K562 (cell line): ENCODE measurements around the gene ULK1. TPM values are rescaled to one million over a fixed set of nuclear protein-coding genes. Genes with fewer than 3 reads are reported as not detected.

Experiments
- ATAC-seq: fragments of 200-7000 bp; cut with Tn5 transposase; 3 replicates; pipeline ENCODE4 v1.9.1; 2020; ENCODE audit warnings: moderate library complexity
- BruUV-seq: library from RNA; stranded (reverse); fragments of 400-500 nt; replicated peaks from 2 replicates; lab custom pipeline; 2021; lab: Mats Ljungman, UMichigan
- CTCF ChIA-PET: fragments of 300-600 bp; formaldehyde crosslinking; extraction: SDS; loops from one replicate; lab custom pipeline; 2021; ENCODE audit warnings: low intra/inter-chr PET ratio; lab: Yijun Ruan, JAX
- POLR2A ChIA-PET: fragments of 300-600, 350-650 bp; sonication (Branson Sonifier 250); formaldehyde crosslinking; extraction: SDS; loops from one replicate; lab custom pipeline; 2021; ENCODE audit warnings: antibody characterized with exemption, inconsistent platforms; lab: Yijun Ruan, JAX
- DNase-seq, 4 experiments: peaks; one replicate each; pipeline versions ENCODE4 v3.0.0 to v3.0.0-alpha.2; 2011 to 2018; ENCODE audit warnings: low spot score in 3 of 4, mixed read lengths in 3 of 4; ENCODE audit errors: extremely low read depth in 1 of 4
- FAIRE-seq: peaks from 2 replicates; lab custom pipeline; 2011; peaks lifted over from hg19 to GRCh38; lab: Jason Lieb, UNC
- H2AFZ ChIP-seq: 2 replicates; pipeline ENCODE4 v1.6.0; 2011; ENCODE audit warnings: low read depth, low read length, control low read depth, inconsistent platforms
- H3K27ac ChIP-seq: fragments of 200-600 bp; 3 replicates; pipeline ENCODE4 v1.8.0; 2011; ENCODE audit warnings: low read depth, mild to moderate bottlenecking, control low read depth, inconsistent platforms, low read length, moderate library complexity, mixed read lengths; ENCODE audit errors: extremely low read depth
- H3K27me3 ChIP-seq, 2 experiments: fragments of 300-600 bp in 1 of 2; 2 replicates in 1 of 2; 3 replicates in 1 of 2; pipeline versions ENCODE4 v1.6.0 to v1.8.0; 2011; ENCODE audit warnings: inconsistent platforms in 2 of 2, low read length in 2 of 2, mild to moderate bottlenecking in 1 of 2, mixed read lengths in 1 of 2, moderate library complexity in 1 of 2; ENCODE audit not compliant: control insufficient read depth in 2 of 2, insufficient read depth in 2 of 2
- H3K36me3 ChIP-seq: fragments of 300-600 bp; 3 replicates; pipeline ENCODE4 v1.8.0; 2011; ENCODE audit warnings: mild to moderate bottlenecking, low read length, inconsistent platforms; ENCODE audit not compliant: control insufficient read depth, insufficient read depth
- H3K4me1 ChIP-seq, 2 experiments: fragments of 200-600 bp in 1 of 2; replicated peaks in 1 of 2; 2 replicates in 1 of 2; 3 replicates in 1 of 2; pipeline versions ENCODE4 v1.5.1 to v1.8.0; 2011; ENCODE audit warnings: inconsistent platforms in 2 of 2, low read length in 2 of 2, mild to moderate bottlenecking in 1 of 2, mixed read lengths in 1 of 2, moderate library complexity in 1 of 2; ENCODE audit not compliant: control insufficient read depth in 2 of 2, insufficient read depth in 2 of 2
- H3K4me2 ChIP-seq: 2 replicates; pipeline ENCODE4 v1.6.1; 2011; ENCODE audit warnings: low read length, control low read depth, inconsistent platforms, mixed read lengths; ENCODE audit not compliant: insufficient read depth
- H3K4me3 ChIP-seq: fragments of 200-600 bp; sonication (generic), shearing (Covaris generic); 2 replicates; pipeline ENCODE4 v1.5.1; 2016; ENCODE audit warnings: control low read depth, inconsistent platforms
- H3K79me2 ChIP-seq: fragments of 200-600 bp; 3 replicates; pipeline ENCODE4 v1.8.0; 2011; ENCODE audit warnings: low read length, inconsistent platforms; ENCODE audit not compliant: control insufficient read depth, insufficient read depth
- H3K9ac ChIP-seq, 2 experiments: 2 replicates each; pipeline versions ENCODE4 v1.6.0 to v1.6.1; 2011; ENCODE audit warnings: low read depth in 2 of 2, low read length in 2 of 2, control low read depth in 1 of 2, inconsistent platforms in 1 of 2, mild to moderate bottlenecking in 1 of 2, mixed read lengths in 1 of 2; ENCODE audit not compliant: insufficient read depth in 1 of 2
- H3K9me1 ChIP-seq: one replicate; pipeline ENCODE4 v1.6.0; 2011; ENCODE audit warnings: inconsistent platforms, mild to moderate bottlenecking, low read length, moderate library complexity; ENCODE audit not compliant: control insufficient read depth, insufficient read depth
- H3K9me3 ChIP-seq: replicated peaks from 2 replicates; pipeline ENCODE4 v1.5.1; 2011; ENCODE audit warnings: low read depth, low read length, inconsistent platforms; ENCODE audit not compliant: control insufficient read depth, insufficient read depth
- H4K20me1 ChIP-seq: replicated peaks from 2 replicates; pipeline ENCODE4 v1.6.1; 2011; ENCODE audit warnings: low read length, inconsistent platforms, mixed read lengths; ENCODE audit not compliant: control insufficient read depth, insufficient read depth
- FOS ChIP-seq: IDR thresholded peaks from 3 replicates; pipeline ENCODE4 v1.6.1; 2011; ENCODE audit not compliant: insufficient read length; ENCODE audit errors: extremely low read depth
- KLF6 ChIP-seq: fragments of 250-450 bp; sonication (Bioruptor Pico); IDR thresholded peaks from 2 replicates; pipeline ENCODE4 v1.4.0; 2020; ENCODE audit warnings: mild to moderate bottlenecking, moderate library complexity, borderline replicate concordance
- RBFOX2 ChIP-seq: fragments of 200-400 bp; formaldehyde crosslinking; IDR thresholded peaks from 2 replicates; pipeline ENCODE4 v1.6.1; 2017; ENCODE audit warnings: low read depth, mild to moderate bottlenecking, low read length, moderate library complexity
- SMARCC2 ChIP-seq: fragments of 450-650 bp; IDR thresholded peaks from 2 replicates; pipeline ENCODE4 v1.6.1; 2017; ENCODE audit warnings: antibody characterized with exemption, moderate library complexity, mild to moderate bottlenecking, low read depth
- ZNF134 ChIP-seq: fragments of 250-450 bp; sonication (Bioruptor Pico); conservative IDR thresholded peaks from 2 replicates; pipeline ENCODE4 v1.4.0; 2020
- WGBS: fragments of 100-300 bp; shearing (Covaris generic); methylation state at CpG from one replicate; pipeline ENCODE4 v1.1.6; 2016; ENCODE audit warnings: low coverage, mixed read lengths; ENCODE audit not compliant: insufficient coverage; ENCODE audit errors: missing lambda C conversion rate; 5-methylcytosine and 5-hydroxymethylcytosine counted together
- in situ Hi-C: fragments of 300-500 bp; cut with MboI; formaldehyde crosslinking; loops from 4 replicates; pipeline ENCODE4 v1.15.0; 2018; ENCODE audit warnings: inconsistent platforms, mixed read lengths
- intact Hi-C: fragments of 100-400 bp; cut with micrococcal nuclease; formaldehyde crosslinking; loops from 2 replicates; pipeline ENCODE4 v1.14.2; 2022
- polyA plus RNA-seq, 8 experiments: library from polyadenylated mRNA; depleted of rRNA in 4 of 8; stranded (reverse) in 5 of 8; unstranded in 3 of 8; fragments of >200 nt; fragmentation: Nextera tagmentation in 2 of 8; fragmentation: Illumina TruSeq in 1 of 8; extraction: Ambion mirVana in 2 of 8; extraction: Trizol in 1 of 8; gene quantifications; 2 replicates each; pipeline versions ENCODE4 v1.2.1 to v1.2.3, GENCODE V29; 2011 to 2014; ENCODE audit warnings: inconsistent platforms in 1 of 8, missing spikeins in 1 of 8
- total RNA-seq, 7 experiments: library from RNA; depleted of rRNA in 6 of 7; stranded (reverse); fragments of >200 nt in 6 of 7; fragmentation: Illumina TruSeq in 2 of 7; extraction: Trizol in 2 of 7; gene quantifications; 2 replicates each; pipeline versions ENCODE4 v1.2.1 to v1.2.3, GENCODE V29; 2011 to 2021; ENCODE audit warnings: low replicate concordance in 1 of 7
- TF ChIP-seq, protein P1 (sequence below), 2 experiments: IDR thresholded peaks; 2 replicates each; pipeline ENCODE4 v1.6.1; 2012; ENCODE audit warnings: improper control_type of control experiment in 2 of 2, low read depth in 2 of 2, low read length in 2 of 2, borderline replicate concordance in 1 of 2
- TF ChIP-seq, protein P2 (sequence below): sonication (generic); formaldehyde crosslinking; IDR thresholded peaks from 2 replicates; pipeline ENCODE4 v1.8.1; 2023; ENCODE audit warnings: mild to moderate bottlenecking, missing genetic modification reagents
- TF ChIP-seq, protein P3 (sequence below): fragments of 450-650 bp; conservative IDR thresholded peaks from 2 replicates; pipeline ENCODE4 v1.6.1; 2016; ENCODE audit warnings: missing genetic modification characterization, low read depth, mild to moderate bottlenecking, control low read depth, missing compliant biosample characterization

The ULK1 gene
- total and polyA plus RNA-seq, 9 of the 15 experiments (the other 6 are each of a cell fraction or from before 2014, with no cell fraction given) = 0.15 to 29.4 (median 2.5) TPM

DNA sequence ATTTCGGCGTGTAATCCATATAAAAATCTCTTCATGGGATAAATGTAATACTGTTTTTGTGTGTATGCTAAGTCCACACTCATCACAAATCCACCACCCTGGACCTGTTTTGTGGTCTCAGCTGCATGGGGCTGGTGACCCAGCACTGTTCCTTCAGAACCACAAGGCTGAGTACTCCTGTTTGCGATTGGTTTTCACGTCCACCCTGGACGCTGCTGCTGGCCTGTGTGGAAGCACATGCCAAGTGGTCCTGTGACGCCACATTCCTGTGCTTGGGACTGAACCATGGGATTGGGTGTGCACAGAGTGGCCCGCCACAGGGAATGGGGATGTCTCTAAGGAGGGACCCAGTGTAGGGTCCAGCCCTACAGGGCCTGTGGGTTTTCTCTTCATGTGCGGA lies 39.0 kb downstream of the ULK1 start:
- no TSS peak for BruUV-seq
- Histone ChIP-seq H3K27me3 (no peaks in the 10 kb centered on the region), H3K27ac (no peak overlapping the region), H3K9me3 (no peaks in the 10 kb centered on the region), H3K9me1 (no peaks in the 10 kb centered on the region), H3K79me2 (peaks cover 36% of the 10 kb centered on the region), H3K4me2 (no peak overlapping the region), H3K4me3 (no peak overlapping the region), H2AFZ (no peak overlapping the region), H4K20me1 (peaks cover 3% of the 10 kb centered on the region), H3K9ac (no peak overlapping the region), H3K36me3 (peaks cover 74% of the 10 kb centered on the region), H3K4me1 (peaks cover 9 to 25% of the 10 kb centered on the region in 2 experiments; a peak in 4 of 5 replicates)
- ChIA-PET POLR2A (no interaction called here), CTCF (no interaction called here)
- ATAC-seq (no peak), DNase-seq (no peak), FAIRE-seq (no peak)
- in situ Hi-C loops = no loop called here
- intact Hi-C loops = no loop called here
- WGBS = 94% methylated on average over 8 of the region's 8 CpGs
- TF ChIP-seq SMARCC2 (no peak), RBFOX2 (0 out of 2 replicates have a peak, but pooled peaks have one; percentile 32)

DNA sequence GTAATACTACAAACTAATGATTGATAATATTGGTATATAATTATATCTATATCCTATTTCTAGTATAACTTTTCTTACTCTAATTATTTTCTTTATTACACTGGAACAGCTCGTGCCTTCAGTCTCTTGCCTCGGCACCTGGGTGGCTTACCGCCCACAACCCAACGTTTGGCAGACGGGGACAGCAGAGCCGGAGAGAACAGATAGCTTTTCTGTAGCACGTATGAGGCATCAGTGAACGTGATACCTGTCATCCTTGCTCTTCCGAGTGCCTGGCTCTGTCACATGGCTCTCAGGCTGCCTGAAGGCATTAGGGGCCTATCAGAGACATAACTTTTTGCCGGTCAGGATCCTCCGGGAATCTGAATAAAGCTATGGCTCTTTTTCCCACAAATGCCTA lies 40.1 kb downstream of the ULK1 start:
- Histone ChIP-seq H3K9me3 (no peaks in the 10 kb centered on the region), H3K27me3 (no peaks in the 10 kb centered on the region), H4K20me1 (peaks cover 3% of the 10 kb centered on the region), H3K27ac (no peak overlapping the region), H3K9ac (no peak overlapping the region; a peak in 1 of 4 replicates), H3K4me2 (no peak overlapping the region), H3K4me1 (peaks cover 9 to 16% of the 10 kb centered on the region in 2 experiments; a peak in 4 of 5 replicates), H3K36me3 (peaks cover 83% of the 10 kb centered on the region), H3K4me3 (no peak overlapping the region), H3K79me2 (peaks cover 33% of the 10 kb centered on the region), H3K9me1 (no peaks in the 10 kb centered on the region), H2AFZ (no peak overlapping the region)
- WGBS = 95% methylated on average over 11 of the region's 11 CpGs
- ChIA-PET CTCF (no interaction called here), POLR2A (interaction anchor here (1.5 kb wide), 1 partner anchor 15 kb away, joined by 5 read pairs; the partner anchor contains the start of gene EP400)
- intact Hi-C loops (no loop called here), in situ Hi-C loops (no loop called here)
- TF ChIP-seq KLF6 (CRISPR knock-in tag) = no peak
- TF ChIP-seq, protein P1, sequence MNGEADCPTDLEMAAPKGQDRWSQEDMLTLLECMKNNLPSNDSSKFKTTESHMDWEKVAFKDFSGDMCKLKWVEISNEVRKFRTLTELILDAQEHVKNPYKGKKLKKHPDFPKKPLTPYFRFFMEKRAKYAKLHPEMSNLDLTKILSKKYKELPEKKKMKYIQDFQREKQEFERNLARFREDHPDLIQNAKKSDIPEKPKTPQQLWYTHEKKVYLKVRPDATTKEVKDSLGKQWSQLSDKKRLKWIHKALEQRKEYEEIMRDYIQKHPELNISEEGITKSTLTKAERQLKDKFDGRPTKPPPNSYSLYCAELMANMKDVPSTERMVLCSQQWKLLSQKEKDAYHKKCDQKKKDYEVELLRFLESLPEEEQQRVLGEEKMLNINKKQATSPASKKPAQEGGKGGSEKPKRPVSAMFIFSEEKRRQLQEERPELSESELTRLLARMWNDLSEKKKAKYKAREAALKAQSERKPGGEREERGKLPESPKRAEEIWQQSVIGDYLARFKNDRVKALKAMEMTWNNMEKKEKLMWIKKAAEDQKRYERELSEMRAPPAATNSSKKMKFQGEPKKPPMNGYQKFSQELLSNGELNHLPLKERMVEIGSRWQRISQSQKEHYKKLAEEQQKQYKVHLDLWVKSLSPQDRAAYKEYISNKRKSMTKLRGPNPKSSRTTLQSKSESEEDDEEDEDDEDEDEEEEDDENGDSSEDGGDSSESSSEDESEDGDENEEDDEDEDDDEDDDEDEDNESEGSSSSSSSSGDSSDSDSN (IDR thresholded peaks at IDR 0.05; ENCODE audit: borderline replicate concordance in 1 of 2, low read depth in 2 of 2, low read length in 2 of 2) = no peak
- no peak for TF ChIP-seq ZNF134 (CRISPR knock-in tag)
- TF ChIP-seq, protein P2, sequence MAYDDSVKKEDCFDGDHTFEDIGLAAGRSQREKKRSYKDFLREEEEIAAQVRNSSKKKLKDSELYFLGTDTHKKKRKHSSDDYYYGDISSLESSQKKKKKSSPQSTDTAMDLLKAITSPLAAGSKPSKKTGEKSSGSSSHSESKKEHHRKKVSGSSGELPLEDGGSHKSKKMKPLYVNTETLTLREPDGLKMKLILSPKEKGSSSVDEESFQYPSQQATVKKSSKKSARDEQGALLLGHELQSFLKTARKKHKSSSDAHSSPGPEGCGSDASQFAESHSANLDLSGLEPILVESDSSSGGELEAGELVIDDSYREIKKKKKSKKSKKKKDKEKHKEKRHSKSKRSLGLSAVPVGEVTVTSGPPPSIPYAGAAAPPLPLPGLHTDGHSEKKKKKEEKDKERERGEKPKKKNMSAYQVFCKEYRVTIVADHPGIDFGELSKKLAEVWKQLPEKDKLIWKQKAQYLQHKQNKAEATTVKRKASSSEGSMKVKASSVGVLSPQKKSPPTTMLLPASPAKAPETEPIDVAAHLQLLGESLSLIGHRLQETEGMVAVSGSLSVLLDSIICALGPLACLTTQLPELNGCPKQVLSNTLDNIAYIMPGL (CRISPR knock-in tag) = no peak
- no peak for TF ChIP-seq FOS
- TF ChIP-seq, protein P3, sequence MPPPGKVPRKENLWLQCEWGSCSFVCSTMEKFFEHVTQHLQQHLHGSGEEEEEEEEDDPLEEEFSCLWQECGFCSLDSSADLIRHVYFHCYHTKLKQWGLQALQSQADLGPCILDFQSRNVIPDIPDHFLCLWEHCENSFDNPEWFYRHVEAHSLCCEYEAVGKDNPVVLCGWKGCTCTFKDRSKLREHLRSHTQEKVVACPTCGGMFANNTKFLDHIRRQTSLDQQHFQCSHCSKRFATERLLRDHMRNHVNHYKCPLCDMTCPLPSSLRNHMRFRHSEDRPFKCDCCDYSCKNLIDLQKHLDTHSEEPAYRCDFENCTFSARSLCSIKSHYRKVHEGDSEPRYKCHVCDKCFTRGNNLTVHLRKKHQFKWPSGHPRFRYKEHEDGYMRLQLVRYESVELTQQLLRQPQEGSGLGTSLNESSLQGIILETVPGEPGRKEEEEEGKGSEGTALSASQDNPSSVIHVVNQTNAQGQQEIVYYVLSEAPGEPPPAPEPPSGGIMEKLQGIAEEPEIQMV = no peak
- ATAC-seq (no peak), FAIRE-seq (no peak), DNase-seq (no peak)
- BruUV-seq = no TSS peak
